GM12892 (cell line): Measurements from ENCODE around the gene JAGN1.

Experiments used
- POLR2A ChIP-seq: IDR thresholded peaks from 2 replicates; pipeline ENCODE4 v1.6.1; 2011; ENCODE audit warnings: low read depth, low read length, control low read depth
- POLR2AphosphoS5 ChIP-seq: IDR thresholded peaks from 2 replicates; pipeline ENCODE4 v1.6.1; 2011; ENCODE audit warnings: low read depth, low read length, control low read depth
- TAF1 ChIP-seq: IDR thresholded peaks from 2 replicates; pipeline ENCODE4 v1.6.1; 2011; ENCODE audit warnings: low read depth, mild to moderate bottlenecking, control low read depth, low read length, borderline replicate concordance

DNA sequence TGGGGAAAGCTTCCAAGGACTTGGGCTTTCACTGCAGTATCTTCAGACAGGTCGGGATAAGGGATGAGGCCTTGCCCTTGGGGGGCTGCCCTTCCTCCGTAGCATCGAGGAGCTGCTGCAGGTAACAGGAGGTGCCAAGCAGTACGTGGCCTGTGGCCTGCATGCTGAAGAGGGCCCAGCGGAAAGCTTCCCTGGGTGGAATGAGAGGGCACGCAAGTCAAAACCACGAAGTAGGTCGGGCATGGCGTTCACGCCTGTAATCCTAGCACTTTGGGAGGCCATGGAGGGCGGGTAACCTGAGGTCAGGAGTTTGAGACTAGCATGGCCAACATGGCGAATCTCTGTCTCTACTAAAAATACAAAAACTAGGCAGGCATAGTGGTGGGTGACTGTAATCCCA lies 23.3 kb upstream of the JAGN1 start:
- TF ChIP-seq POLR2AphosphoS5 = no peak
- TF ChIP-seq TAF1 = no peak
- no peak for TF ChIP-seq POLR2A
